Measurements from ENCODE around the gene HRCT1. TPM values are rescaled to one million over a fixed set of nuclear protein-coding genes. Genes with fewer than 3 reads are reported as not detected.

The HRCT1 gene
- total RNA-seq, 4 donors from 2014 or later, result 5.1 to 17.5 (median 11.3) TPM

DNA sequence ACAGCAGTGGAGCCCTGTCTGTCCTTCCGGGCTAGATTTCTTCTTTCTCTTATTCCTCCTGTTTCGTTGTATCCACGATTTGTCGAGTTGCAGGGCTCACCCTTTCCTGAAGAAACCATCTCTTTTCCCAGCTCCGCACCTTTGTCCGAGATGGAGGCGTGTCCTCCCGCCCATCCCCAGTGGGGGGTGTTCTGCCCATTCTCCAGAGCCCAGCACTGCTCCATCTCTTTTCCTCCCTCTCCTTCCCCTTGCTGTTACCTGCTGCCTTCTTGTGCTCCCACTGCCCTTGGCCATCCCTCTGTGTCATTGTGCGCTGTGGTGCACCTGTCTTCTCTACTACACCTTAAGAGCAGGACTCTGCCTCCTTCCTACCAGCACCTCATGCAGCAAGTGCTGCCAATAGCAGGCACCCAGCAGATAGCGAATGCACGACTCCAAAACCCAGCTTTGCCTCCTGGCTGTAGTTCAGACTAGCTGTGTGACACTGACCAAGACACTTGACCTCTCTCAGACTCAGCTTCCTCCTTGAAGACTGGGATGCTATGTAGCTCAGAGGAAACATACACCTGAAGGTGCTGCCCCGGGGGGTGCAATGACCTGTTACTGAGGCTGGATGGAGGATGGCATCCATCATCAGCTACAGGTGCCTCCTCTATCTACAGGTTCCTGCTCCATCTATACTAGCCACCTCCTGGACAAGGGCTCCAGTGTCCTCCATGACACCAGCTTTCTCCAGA, 44.7 kb upstream of the HRCT1 start:
- DNase-seq (ENCODE audit: low spot score) (no peak), ATAC-seq (ENCODE audit: low FRiP score) (no peak)
- TF ChIP-seq, protein P1, sequence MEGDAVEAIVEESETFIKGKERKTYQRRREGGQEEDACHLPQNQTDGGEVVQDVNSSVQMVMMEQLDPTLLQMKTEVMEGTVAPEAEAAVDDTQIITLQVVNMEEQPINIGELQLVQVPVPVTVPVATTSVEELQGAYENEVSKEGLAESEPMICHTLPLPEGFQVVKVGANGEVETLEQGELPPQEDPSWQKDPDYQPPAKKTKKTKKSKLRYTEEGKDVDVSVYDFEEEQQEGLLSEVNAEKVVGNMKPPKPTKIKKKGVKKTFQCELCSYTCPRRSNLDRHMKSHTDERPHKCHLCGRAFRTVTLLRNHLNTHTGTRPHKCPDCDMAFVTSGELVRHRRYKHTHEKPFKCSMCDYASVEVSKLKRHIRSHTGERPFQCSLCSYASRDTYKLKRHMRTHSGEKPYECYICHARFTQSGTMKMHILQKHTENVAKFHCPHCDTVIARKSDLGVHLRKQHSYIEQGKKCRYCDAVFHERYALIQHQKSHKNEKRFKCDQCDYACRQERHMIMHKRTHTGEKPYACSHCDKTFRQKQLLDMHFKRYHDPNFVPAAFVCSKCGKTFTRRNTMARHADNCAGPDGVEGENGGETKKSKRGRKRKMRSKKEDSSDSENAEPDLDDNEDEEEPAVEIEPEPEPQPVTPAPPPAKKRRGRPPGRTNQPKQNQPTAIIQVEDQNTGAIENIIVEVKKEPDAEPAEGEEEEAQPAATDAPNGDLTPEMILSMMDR (IDR thresholded peaks at IDR 0.05), result no peak

DNA sequence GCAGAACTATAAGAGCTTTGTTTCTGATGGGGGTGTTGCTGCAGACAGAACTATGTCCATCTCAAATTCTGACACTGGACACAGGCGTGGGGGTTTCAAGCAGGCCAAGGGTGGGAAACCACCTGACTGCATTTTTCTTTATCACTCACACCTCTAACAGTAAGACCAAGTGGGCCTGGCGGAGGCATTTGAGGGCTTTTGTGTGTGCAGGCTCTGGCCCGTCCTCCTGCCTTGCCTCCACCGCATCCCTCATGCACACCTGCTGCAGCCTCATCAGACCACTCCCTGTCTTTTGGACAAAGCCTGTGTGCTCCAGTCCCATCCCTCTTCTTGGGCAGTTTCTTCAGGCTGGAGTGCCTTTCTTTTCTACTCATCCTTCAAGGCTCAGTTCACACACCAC, 43.7 kb upstream of the HRCT1 start:
- TF ChIP-seq, protein P1 (IDR thresholded peaks at IDR 0.05), result no peak

GRCh38 chr9:35863583-35863982, 42.4 kb upstream of the HRCT1 start:
- ATAC-seq (ENCODE audit: low FRiP score), result no peak
- TF ChIP-seq, protein P1 (IDR thresholded peaks at IDR 0.05), result no peak

More for the DNA sequence above, 43.7 kb upstream of the HRCT1 start:
- no peak for DNase-seq (ENCODE audit: low spot score)
- ATAC-seq (ENCODE audit: low FRiP score), result no peak

GRCh38 chr9:35864695-35865255, 41.2 kb upstream of the HRCT1 start:
- DNase-seq (ENCODE audit: low spot score), result no peak
- ATAC-seq (ENCODE audit: low FRiP score), result no peak

More at GRCh38 chr9:35863583-35863982, 42.4 kb upstream of the HRCT1 start:
- no peak for DNase-seq (ENCODE audit: low spot score)

GRCh38 chr9:35867538-35867937, 38.5 kb upstream of the HRCT1 start:
- TF ChIP-seq, protein P1 (IDR thresholded peaks at IDR 0.05), result no peak
- ATAC-seq (ENCODE audit: low FRiP score) (no peak), DNase-seq (ENCODE audit: low spot score) (no peak)

More at GRCh38 chr9:35864695-35865255, 41.2 kb upstream of the HRCT1 start:
- TF ChIP-seq, protein P1 (IDR thresholded peaks at IDR 0.05), result no peak

GRCh38 chr9:35868933-35869332, 37.1 kb upstream of the HRCT1 start:
- TF ChIP-seq, protein P1 (IDR thresholded peaks at IDR 0.05), result no peak
- ATAC-seq (ENCODE audit: low FRiP score) (peak; percentile 27), DNase-seq (ENCODE audit: low spot score) (no peak)
